MM.1S (cell line): Measurements from ENCODE around the gene DIP2B.

Source experiments
- DNase-seq: peaks from one replicate; pipeline ENCODE4 v3.0.0-alpha.2; 2015
- H2AFZ ChIP-seq: fragments of 300-600 bp; sonication (generic); 2 replicates; pipeline ENCODE4 v1.6.0; 2016; ENCODE audit warnings: antibody characterized with exemption, low read length
- H3F3A ChIP-seq: fragments of 300-600 bp; sonication (generic); 2 replicates; pipeline ENCODE4 v1.6.1; 2016; ENCODE audit warnings: mild to moderate bottlenecking, antibody characterized with exemption, low read length, moderate library complexity, mixed read lengths; ENCODE audit not compliant: insufficient read depth
- H3K27ac ChIP-seq: fragments of 300-600 bp; sonication (generic); 2 replicates; pipeline ENCODE4 v1.5.1; 2016; ENCODE audit warnings: mild to moderate bottlenecking, low read length
- H3K27me3 ChIP-seq: fragments of 300-600 bp; sonication (generic); replicated peaks from 2 replicates; pipeline ENCODE4 v1.6.0; 2016; ENCODE audit warnings: low read length; ENCODE audit not compliant: insufficient read depth
- H3K36me3 ChIP-seq: fragments of 300-600 bp; sonication (generic); replicated peaks from 2 replicates; pipeline ENCODE4 v1.6.1; 2016; ENCODE audit warnings: mild to moderate bottlenecking, low read length, mixed read lengths; ENCODE audit not compliant: insufficient read depth
- H3K4me1 ChIP-seq: fragments of 300-600 bp; sonication (generic); 2 replicates; pipeline ENCODE4 v1.6.1; 2016; ENCODE audit warnings: low read length, mixed read lengths
- H3K4me2 ChIP-seq: fragments of 300-600 bp; sonication (generic); 2 replicates; pipeline ENCODE4 v1.6.0; 2016; ENCODE audit warnings: low read depth, low read length
- H3K4me3 ChIP-seq: fragments of 300-600 bp; sonication (generic); 2 replicates; pipeline ENCODE4 v1.5.1; 2016; ENCODE audit warnings: low read length, mixed read lengths
- H3K79me2 ChIP-seq: fragments of 300-600 bp; sonication (generic); 2 replicates; pipeline ENCODE4 v1.6.1; 2016; ENCODE audit warnings: mixed run types, low read length, mixed read lengths
- H3K9ac ChIP-seq: fragments of 300-600 bp; sonication (generic); 2 replicates; pipeline ENCODE4 v1.6.1; 2016; ENCODE audit warnings: low read length, mixed read lengths
- H3K9me2 ChIP-seq: fragments of 300-600 bp; sonication (generic); replicated peaks from 2 replicates; pipeline ENCODE4 v1.6.1; 2016; ENCODE audit warnings: mild to moderate bottlenecking, low read length, mixed read lengths; ENCODE audit not compliant: insufficient read depth
- H3K9me3 ChIP-seq: fragments of 300-600 bp; sonication (generic); replicated peaks from 2 replicates; pipeline ENCODE4 v1.6.1; 2016; ENCODE audit warnings: mild to moderate bottlenecking, low read length, mixed read lengths; ENCODE audit not compliant: insufficient read depth
- H4K20me1 ChIP-seq: fragments of 300-600 bp; sonication (generic); 2 replicates; pipeline ENCODE4 v1.6.1; 2016; ENCODE audit warnings: mild to moderate bottlenecking, low read length, moderate library complexity, mixed read lengths; ENCODE audit not compliant: insufficient read depth
- EZH2 ChIP-seq: fragments of 300-600 bp; sonication (generic); optimal IDR thresholded peaks from 2 replicates; pipeline ENCODE3; 2017; ENCODE audit warnings: low read depth, mild to moderate bottlenecking, antibody characterized with exemption, low read length, mixed read lengths
- EZH2phosphoT487 ChIP-seq: fragments of 300-600 bp; sonication (generic); IDR thresholded peaks from 2 replicates; pipeline ENCODE4 v1.6.1; 2018; ENCODE audit warnings: antibody characterized with exemption, low read length
- TF ChIP-seq, protein P1 (sequence below): fragments of 300-600 bp; sonication (generic); IDR thresholded peaks from 2 replicates; pipeline ENCODE4 v1.5.1; 2016; ENCODE audit warnings: antibody characterized with exemption, low read length, mixed read lengths

DIP2B gene

DNA sequence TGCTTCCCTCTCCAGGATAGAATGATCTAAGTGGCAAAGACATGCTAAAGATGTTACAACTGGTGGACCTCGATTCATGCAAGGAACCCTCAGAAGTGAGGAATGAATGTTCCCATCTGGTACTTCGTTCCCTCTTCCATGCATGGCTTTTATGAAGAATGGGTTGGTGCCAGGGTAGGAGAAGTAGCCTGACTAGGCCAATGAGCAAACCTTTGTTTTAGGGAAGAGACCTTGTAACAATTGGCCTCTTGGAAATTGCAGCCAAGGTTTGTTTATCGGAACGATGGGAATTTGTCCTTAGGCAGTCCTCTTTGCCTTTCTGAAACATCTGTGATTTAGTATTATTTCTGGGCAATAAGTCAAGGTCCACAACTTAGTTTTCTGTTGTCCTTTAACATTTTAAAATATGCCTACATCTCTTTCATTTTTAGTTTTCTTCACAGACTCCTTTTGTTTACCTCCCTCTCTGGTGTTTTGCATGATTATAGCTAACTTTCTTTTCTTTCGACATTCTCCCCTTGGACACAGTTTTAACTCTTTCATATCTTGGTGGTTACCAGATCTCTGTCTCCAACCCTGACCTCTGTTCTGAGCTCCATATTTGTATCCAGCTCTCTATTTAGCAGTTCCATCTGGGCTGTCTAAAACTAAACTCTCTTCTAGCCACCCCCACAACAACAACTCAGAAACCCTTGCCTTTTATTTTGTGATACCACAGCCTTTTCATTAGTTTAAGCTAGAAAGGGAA, 70.0 kb downstream of the DIP2B start:
- no peaks in the 10 kb centered on the region for H3F3A ChIP-seq
- H3K4me1 ChIP-seq, result 0 out of 2 replicates have a peak, but pooled peaks cover 8% of the 10 kb centered on the region
- no peak overlapping the region for H3K9ac ChIP-seq
- H3K27me3 ChIP-seq, result no peaks in the 10 kb centered on the region
- H2AFZ ChIP-seq, result no peak overlapping the region
- H3K4me2 ChIP-seq, result no peak overlapping the region
- DNase-seq, result no peak
- H3K27ac ChIP-seq, result no peak overlapping the region
- no peaks in the 10 kb centered on the region for H3K9me2 ChIP-seq
- TF ChIP-seq EZH2 (no peak), EZH2phosphoT487 (no peak)
- TF ChIP-seq, protein P1, sequence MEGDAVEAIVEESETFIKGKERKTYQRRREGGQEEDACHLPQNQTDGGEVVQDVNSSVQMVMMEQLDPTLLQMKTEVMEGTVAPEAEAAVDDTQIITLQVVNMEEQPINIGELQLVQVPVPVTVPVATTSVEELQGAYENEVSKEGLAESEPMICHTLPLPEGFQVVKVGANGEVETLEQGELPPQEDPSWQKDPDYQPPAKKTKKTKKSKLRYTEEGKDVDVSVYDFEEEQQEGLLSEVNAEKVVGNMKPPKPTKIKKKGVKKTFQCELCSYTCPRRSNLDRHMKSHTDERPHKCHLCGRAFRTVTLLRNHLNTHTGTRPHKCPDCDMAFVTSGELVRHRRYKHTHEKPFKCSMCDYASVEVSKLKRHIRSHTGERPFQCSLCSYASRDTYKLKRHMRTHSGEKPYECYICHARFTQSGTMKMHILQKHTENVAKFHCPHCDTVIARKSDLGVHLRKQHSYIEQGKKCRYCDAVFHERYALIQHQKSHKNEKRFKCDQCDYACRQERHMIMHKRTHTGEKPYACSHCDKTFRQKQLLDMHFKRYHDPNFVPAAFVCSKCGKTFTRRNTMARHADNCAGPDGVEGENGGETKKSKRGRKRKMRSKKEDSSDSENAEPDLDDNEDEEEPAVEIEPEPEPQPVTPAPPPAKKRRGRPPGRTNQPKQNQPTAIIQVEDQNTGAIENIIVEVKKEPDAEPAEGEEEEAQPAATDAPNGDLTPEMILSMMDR, result no peak
- no peaks in the 10 kb centered on the region for H3K36me3 ChIP-seq
- H3K9me3 ChIP-seq, result no peaks in the 10 kb centered on the region
- H4K20me1 ChIP-seq, result no peaks in the 10 kb centered on the region
- no peak overlapping the region for H3K4me3 ChIP-seq
- H3K79me2 ChIP-seq, result peaks cover 14% of the 10 kb centered on the region; the same call in 1 of the 2 replicates

DNA sequence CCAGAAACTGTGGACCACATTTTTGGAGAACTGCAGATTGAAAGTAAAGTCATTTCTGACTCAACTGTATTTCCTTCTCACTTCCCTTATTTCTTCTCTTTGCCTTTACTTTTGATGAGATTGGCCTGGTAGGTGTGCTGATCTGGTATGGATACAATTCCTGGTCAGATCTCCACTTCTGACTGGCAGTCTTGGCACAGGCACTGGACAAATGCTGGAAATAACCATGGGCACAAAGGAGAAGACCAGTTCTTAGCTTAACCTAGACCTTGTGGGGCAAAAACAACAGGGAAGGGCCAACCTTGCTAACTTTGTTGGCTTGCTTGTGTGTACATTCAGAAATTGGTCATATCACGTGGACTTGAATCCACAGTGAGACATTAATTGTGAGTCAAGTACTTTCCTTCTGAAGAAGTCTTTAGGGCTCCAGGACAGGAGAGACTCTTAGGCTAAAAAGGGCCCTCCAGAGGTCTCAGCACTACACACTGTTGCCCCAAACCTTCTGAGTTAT, 75.0 kb downstream of the DIP2B start:
- Histone ChIP-seq H3K27me3 (no peaks in the 10 kb centered on the region), H3K79me2 (peaks cover 7% of the 10 kb centered on the region; the same call in 1 of the 2 replicates), H3K9me3 (no peaks in the 10 kb centered on the region), H4K20me1 (no peaks in the 10 kb centered on the region), H3K4me3 (no peak overlapping the region), H3K9me2 (no peaks in the 10 kb centered on the region), H3F3A (no peaks in the 10 kb centered on the region), H3K4me1 (no peaks in the 10 kb centered on the region), H3K9ac (no peak overlapping the region), H3K27ac (no peak overlapping the region), H3K4me2 (no peak overlapping the region), H2AFZ (no peak overlapping the region), H3K36me3 (no peaks in the 10 kb centered on the region)
- TF ChIP-seq EZH2phosphoT487 (no peak), EZH2 (no peak)
- TF ChIP-seq, protein P1, result no peak
- DNase-seq, result no peak

DNA sequence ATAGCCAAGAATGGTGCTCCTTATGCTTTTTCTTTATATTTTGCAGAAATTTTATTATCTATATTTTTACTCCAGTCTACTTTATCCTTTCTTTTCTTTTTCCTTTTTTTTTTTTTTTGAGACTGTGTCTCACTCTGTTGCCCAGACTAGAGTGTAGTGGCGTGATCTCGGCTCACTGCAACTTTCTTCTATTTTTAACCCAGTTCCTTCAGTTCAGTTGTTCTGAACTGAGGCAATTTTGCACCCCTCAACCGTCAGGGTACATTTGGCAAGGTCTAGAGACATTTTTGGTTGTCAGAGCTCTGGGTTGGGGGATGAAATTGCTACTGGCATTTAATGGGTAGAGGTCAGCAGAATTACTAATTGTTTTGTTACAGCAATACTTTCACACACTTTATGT, 75.7 kb downstream of the DIP2B start:
- Histone ChIP-seq H3K9me2 (no peaks in the 10 kb centered on the region), H4K20me1 (no peaks in the 10 kb centered on the region), H2AFZ (no peak overlapping the region), H3K27ac (no peak overlapping the region), H3K9ac (no peak overlapping the region), H3K36me3 (no peaks in the 10 kb centered on the region), H3K4me3 (no peak overlapping the region), H3F3A (no peaks in the 10 kb centered on the region), H3K27me3 (no peaks in the 10 kb centered on the region), H3K4me1 (no peaks in the 10 kb centered on the region), H3K9me3 (no peaks in the 10 kb centered on the region), H3K79me2 (peaks cover 5% of the 10 kb centered on the region; the same call in 1 of the 2 replicates), H3K4me2 (no peak overlapping the region)
- TF ChIP-seq EZH2phosphoT487 (no peak), EZH2 (no peak)
- TF ChIP-seq, protein P1, result no peak
- no peak for DNase-seq
